NCI-H146 (cell line): ENCODE results near the gene SENP1.
A peak's percentile ranks its signal among the peaks of the same experiment; 100 is the strongest.
"Not testable (repeated sequence)": the region's sequence is repeated elsewhere in the genome, so short reads cannot be mapped to it uniquely, and the experiment has no call there.

Experiments used
- DNase-seq: peaks from one replicate; lab custom pipeline; 2025; lab: John Stamatoyannopoulos, UW

The SENP1 gene

DNA sequence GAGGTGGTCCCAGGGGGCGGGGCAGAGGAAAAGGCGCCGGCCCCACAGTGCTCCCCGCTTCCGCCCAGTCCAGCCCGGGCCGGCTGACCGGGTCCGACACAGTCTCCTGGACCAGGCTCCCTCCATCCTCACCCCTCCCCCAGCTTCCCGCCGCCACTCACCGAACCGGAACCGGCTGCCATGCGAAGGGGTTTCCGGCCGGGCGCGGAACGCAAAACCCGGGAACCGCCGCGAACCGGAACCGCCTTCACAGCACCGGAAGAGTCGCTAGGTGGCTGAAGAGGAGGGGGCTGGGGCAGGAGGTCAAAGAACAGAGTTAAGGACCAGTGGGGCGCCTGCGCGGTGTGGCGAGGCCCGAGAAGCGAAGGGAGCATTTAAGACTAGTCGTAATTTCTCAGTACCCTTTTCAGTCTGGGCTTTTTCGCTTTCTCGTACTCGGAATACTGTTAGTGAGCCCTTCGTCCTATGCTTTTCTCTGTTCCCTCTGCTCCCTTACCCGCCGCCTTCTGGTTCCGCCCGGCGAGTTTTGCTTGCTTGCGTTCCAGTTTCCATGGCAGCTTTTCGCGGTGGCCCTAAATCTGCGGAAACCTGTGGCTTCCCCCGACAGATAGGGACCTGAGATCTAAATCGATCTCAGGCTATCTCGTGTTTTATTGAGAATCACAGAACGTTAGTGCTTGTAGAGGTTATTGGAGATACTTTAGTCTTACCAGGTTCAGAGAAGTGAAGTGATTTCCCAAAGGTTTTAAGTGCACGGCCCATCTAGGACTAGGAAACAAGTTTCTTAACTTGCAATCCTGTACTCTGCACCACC lies at the start of gene SENP1:
Gene SENP1 (minus strand): TSS at position 213 of the 814 bp plus-strand sequence. CDS start 4,607 bp downstream, outside the sequence.
- DNase-seq = peak; percentile 92

DNA sequence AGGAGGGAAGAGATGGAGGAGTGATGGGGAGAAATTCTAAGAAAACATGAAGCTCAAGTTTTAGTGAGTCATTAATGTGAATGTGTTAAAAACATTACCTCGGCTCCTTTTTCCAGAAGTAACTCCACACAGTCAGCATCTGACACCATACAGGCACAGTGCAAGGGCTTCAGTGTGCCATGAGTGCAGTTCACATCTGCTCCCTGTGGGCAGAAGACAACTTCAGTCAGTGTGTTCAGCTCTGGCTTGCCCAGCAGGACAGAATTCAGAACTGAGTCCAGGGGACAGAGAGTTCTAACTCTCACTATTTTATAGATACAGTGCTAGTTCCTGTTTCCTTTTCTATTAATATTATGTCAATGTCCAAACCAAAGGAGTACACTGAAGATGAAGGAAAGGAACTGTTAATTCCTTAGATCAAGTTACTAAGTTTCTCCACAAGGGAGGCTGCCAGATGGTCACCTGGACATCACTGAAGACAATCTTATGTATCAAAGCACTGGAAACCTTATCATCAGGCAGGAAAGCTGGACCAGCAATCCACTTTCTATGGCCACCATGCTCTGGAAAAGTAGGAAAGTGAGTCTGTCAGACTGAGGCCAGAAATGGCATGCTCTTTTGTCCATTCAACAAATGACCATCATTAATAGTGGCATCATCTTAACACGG lies 45.4 kb upstream of the SENP1 start:
- DNase-seq = no peak

- DNase-seq = no peak
Measured at GRCh38 chr12:48145981-48146380, 40.1 kb upstream of the SENP1 start.

DNA sequence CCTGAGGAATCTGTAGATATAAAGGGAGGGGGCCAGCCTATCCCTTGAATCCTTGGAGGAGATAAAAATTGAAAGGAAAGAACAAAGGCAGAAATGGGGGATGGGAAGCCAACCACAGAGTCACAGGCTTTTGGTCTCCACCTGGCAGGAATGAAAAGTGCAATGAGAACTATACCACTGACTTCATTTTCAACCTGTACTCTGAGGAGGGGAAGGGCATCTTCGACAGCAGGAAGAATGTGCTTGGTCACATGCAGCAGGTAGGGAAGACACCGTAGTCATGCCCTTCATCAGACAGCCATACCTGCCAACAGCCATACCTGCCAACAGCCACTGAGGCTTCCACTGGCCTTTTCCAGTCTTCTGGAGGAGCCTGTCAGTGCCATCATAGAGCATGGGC lies 38.0 kb upstream of the SENP1 start:
- no peak for DNase-seq

DNA sequence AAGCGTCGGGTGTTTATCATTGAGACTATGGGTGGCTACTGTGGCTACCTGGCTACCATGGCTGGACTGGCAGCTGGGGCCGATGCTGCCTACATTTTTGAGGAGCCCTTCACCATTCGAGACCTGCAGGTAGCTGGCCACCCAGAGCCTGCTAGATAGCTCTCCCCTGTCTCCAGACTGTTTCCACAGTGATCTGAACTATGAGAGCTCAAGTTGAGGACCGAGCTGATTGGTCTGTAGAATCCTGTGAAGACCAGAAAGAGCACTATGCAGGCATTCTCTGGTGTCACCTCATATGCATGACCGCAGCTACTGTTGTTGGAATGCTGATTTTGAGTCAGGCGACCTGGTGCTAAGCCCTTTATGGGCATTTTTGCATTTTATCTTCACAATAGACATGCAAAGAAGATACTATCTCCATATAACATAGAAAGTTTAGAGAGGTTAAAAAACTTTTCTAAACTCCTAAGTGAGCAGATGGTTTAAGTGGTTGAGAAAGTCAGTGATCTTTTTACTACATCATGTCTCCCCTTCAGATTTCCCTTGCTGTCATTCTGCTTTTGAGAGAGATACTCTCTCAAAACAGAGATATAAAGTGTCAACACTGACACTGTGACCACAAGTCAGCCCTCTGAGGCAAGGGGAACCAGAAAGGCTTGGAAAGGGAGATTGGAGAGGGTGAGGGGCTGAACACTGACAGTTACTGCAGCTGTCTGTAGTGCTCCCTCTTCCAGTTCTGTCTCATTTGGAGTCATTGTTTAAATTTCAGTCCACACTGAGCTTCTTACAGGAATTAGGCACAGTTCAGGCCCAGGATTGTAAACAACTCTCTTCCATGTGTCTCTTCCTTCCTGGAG lies 37.2 kb upstream of the SENP1 start:
- no peak for DNase-seq

DNA sequence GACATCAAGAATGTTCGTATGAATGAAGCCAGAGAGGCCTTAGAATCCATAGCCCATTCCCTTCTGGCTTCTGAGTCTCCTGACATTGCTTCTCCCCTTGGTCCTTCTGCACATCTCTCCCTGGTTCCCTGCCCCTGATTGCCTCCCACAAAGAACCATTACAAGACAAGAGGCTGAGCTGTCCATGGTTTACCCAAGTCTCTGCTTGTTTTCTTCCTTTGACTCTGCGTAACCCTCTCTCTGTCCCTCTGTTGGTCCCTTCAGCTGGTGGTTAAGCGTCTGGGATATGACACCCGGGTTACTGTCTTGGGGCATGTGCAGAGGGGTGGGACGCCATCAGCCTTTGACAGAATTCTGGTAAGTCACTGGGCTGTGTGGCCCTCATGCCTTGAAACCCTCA lies 29.1 kb upstream of the SENP1 start:
- no peak for DNase-seq

DNA sequence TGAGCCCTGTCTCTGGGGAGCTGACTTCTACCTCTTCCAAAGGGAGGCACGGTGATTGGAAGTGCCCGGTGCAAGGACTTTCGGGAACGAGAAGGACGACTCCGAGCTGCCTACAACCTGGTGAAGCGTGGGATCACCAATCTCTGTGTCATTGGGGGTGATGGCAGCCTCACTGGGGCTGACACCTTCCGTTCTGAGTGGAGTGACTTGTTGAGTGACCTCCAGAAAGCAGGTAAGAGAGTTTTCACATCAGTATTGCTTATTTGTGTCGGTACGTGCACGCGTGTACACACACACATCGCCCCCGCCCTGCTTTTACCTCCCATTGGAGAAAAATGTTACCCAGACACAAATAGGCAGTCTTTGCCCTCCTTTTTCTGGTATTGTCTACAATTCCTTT lies 26.9 kb upstream of the SENP1 start:
- no peak for DNase-seq

- DNase-seq = no peak
Measured at GRCh38 chr12:48131517-48131916, 25.6 kb upstream of the SENP1 start.

- no peak for DNase-seq
Measured at GRCh38 chr12:48129376-48129775, 23.5 kb upstream of the SENP1 start.

GRCh38 chr12:48128800-48129199 lies 22.9 kb upstream of the SENP1 start:
- no peak for DNase-seq

DNA sequence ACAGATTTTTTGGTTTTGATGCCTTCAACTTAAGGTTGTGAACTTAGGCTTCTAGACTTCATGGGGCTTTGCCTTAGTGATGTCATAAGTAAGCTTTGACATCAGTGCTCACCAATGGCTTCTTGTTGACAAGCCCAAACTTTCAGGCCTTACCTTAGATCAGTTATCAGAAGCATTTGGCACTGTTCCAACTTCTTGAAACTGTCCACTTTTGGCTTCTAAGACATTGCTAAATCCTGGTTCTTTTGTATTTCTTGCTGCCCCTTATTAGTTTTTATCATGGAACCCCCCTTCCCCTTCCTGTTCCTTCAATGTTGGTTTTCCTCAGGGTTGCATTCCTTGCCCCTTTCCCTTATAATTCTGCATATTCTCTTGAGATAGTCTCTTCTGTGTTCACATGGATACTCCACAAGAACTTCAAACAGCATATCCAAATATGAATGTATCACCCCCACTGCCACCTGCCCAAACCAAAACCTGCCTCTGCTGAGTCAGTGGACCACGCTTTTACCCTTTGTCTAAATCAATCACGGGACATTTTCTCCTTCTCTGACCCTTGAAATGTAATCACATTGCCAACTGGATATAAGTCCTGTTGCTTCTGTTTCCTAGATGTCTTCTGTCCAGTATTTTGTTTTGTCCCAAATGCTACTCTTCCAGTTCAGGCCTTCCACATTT lies 21.2 kb upstream of the SENP1 start:
- DNase-seq = no peak

GRCh38 chr12:48125985-48126384 lies 20.1 kb upstream of the SENP1 start:
- no peak for DNase-seq

DNA sequence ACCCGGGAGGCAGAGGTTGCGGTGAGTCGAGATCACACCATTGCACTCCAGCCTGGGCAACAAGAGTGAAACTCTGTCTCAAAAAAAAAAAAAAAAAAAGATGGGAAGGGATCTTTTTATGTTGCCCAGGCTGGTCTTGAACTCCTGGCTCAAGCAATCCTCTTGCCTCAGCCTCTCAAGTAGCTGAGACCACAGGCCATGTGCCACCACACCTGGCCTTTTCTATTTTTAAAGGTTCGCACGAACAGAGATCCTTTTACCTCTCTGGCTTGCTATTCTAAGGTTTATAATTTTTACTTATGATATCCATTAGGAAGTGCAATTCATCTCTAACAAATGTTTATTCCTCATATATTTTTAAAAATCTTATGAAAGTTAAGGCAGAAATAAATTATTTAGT lies 19.7 kb upstream of the SENP1 start:
- DNase-seq = not testable (repeated sequence)

- DNase-seq = no peak
Measured at GRCh38 chr12:48123169-48123568, 17.3 kb upstream of the SENP1 start.

GRCh38 chr12:48122065-48122834 lies 16.4 kb upstream of the SENP1 start:
- DNase-seq = no peak

- DNase-seq = peak; percentile 51
Measured at GRCh38 chr12:48121522-48121921, 15.6 kb upstream of the SENP1 start.

DNA sequence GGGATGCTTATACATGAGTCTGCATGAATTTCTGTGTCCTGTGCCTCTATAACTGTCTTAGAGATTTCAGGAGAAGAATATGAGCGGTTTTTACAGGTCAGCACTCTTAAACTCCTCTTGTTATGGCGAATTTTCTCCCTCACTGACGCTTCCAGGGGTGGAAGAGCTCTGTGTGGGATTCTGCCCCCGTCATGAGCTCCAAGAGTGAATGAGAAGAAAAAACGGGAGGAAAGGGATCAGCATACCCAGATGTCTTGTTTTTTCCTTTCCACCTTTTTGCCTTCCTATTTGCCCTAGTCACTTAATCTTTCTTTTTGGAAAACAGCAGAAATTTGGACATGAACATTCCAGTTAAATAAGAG lies 13.9 kb upstream of the SENP1 start:
- DNase-seq = no peak

GRCh38 chr12:48119078-48119833 lies 13.4 kb upstream of the SENP1 start, which contains the start of gene PFKM:
Gene PFKM, plus strand, starts transcription at chr12:48119364. Its CDS starts 3,411 bp downstream, at chr12:48122775.
- DNase-seq = peak; percentile 94

DNA sequence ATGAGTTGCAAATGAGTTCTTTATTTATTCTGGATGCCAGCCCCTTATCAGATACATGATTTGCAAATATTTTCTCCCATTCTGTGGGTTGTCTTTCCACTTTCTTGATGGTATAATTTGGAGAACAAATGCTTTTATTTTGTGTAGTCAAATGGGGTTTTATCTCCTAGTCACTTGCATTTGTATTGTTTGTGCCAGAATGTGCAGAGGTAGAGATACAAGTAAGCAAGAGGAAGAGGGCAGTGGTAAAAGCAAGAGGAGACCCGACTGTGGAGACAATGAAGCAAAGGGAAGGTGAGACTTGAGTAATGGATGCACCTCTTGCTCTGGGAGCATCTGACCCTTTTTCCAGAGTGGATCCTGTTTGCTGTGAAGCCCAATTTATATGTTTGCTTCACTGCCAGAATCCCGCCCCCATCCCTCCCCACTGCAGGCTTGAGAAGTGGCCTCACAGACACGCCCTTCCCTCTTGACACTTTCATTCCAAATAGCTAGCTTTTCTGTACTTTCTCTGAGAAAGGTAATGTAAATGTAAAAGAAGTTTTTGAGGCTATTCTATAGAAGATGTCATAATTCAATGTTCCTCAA lies 12.5 kb upstream of the SENP1 start:
- peak; percentile 12 for DNase-seq

- no peak for DNase-seq
Measured at GRCh38 chr12:48115957-48116356, 10.1 kb upstream of the SENP1 start.
